H1 (cell line): ENCODE data around the gene NBEA. TPM values are rescaled to one million over a fixed set of nuclear protein-coding genes. Genes with fewer than 3 reads are reported as not detected.

Source experiments
- CTCF ChIA-PET: fragments of 300-600 bp; sonication (Branson Sonifier 250); formaldehyde crosslinking; loops from one replicate; lab custom pipeline; 2021; ENCODE audit not compliant: partially characterized antibody; lab: Charles Lee
- POLR2A ChIA-PET: fragments of 300-600 bp; sonication (Branson Sonifier 250); formaldehyde crosslinking; loops from one replicate; lab custom pipeline; 2021; ENCODE audit warnings: inconsistent platforms; ENCODE audit not compliant: partially characterized antibody; lab: Charles Lee
- DNase-seq, 2 experiments: peaks; one replicate each; pipeline versions ENCODE4 v3.0.0 to v3.0.0-alpha.2; 2010 to 2022; ENCODE audit warnings: low spot score in 2 of 2, low read depth in 1 of 2, mixed read lengths in 1 of 2
- FAIRE-seq: peaks from 2 replicates; lab custom pipeline; 2011; peaks lifted over from hg19 to GRCh38; lab: Jason Lieb, UNC
- H2AFZ ChIP-seq: 2 replicates; pipeline ENCODE4 v1.8.1; 2012; ENCODE audit warnings: low read length, inconsistent platforms
- H2AK5ac ChIP-seq: 2 replicates; pipeline ENCODE4 v1.6.1; 2013; ENCODE audit warnings: low read depth, low read length
- H2BK120ac ChIP-seq: replicated peaks from 2 replicates; pipeline ENCODE3; 2013; ENCODE audit warnings: low read depth, low read length, inconsistent platforms
- H2BK12ac ChIP-seq: 2 replicates; pipeline ENCODE4 v1.6.1; 2013; ENCODE audit warnings: low read depth, low read length
- H2BK15ac ChIP-seq: 2 replicates; pipeline ENCODE4 v1.6.1; 2013; ENCODE audit warnings: low read length
- H2BK20ac ChIP-seq: 2 replicates; pipeline ENCODE4 v1.6.1; 2013; ENCODE audit warnings: low read length
- H2BK5ac ChIP-seq: 2 replicates; pipeline ENCODE4 v1.6.1; 2013; ENCODE audit warnings: low read depth, low read length
- H3K14ac ChIP-seq: 2 replicates; pipeline ENCODE4 v1.6.1; 2013; ENCODE audit warnings: inconsistent platforms; ENCODE audit not compliant: insufficient read length
- H3K18ac ChIP-seq: 2 replicates; pipeline ENCODE4 v1.6.1; 2013; ENCODE audit warnings: low read length; ENCODE audit errors: extremely low read depth
- H3K23ac ChIP-seq: 2 replicates; pipeline ENCODE4 v1.6.1; 2013; ENCODE audit warnings: inconsistent platforms; ENCODE audit not compliant: insufficient read length
- H3K23me2 ChIP-seq: 2 replicates; pipeline ENCODE4 v1.6.1; 2013; ENCODE audit warnings: low read depth, low read length
- H3K27ac ChIP-seq: 2 replicates; pipeline ENCODE4 v1.6.1; 2011; ENCODE audit warnings: low read depth, low read length, inconsistent platforms
- H3K27me3 ChIP-seq, 4 experiments: replicated peaks in 1 of 4; 1 replicate in 1 of 4; 2 replicates in 3 of 4; pipeline versions ENCODE4 v1.6.1 to v1.8.1; 2011 to 2013; ENCODE audit warnings: low read length in 3 of 4, mild to moderate bottlenecking in 3 of 4, inconsistent platforms in 2 of 4, mixed read lengths in 2 of 4, moderate library complexity in 1 of 4; ENCODE audit not compliant: control insufficient read depth in 3 of 4, insufficient read depth in 3 of 4; ENCODE audit errors: extremely low read depth in 1 of 4
- H3K36me3 ChIP-seq, 4 experiments: 2 replicates each; pipeline versions ENCODE4 v1.6.1 to v1.8.1; 2011 to 2013; ENCODE audit warnings: mild to moderate bottlenecking in 4 of 4, low read length in 3 of 4, moderate library complexity in 2 of 4, control low read depth in 1 of 4, inconsistent platforms in 1 of 4; ENCODE audit not compliant: insufficient read depth in 4 of 4, control insufficient read depth in 2 of 4
- H3K4ac ChIP-seq: replicated peaks from 2 replicates; pipeline ENCODE3; 2013; ENCODE audit warnings: low read length, low read depth, mixed read lengths, inconsistent platforms; ENCODE audit not compliant: insufficient read length
- H3K4me1 ChIP-seq, 4 experiments: replicated peaks in 1 of 4; 1 replicate in 1 of 4; 2 replicates in 3 of 4; pipeline versions ENCODE4 v1.6.1 to v1.8.1; 2011 to 2013; ENCODE audit warnings: low read length in 3 of 4, inconsistent platforms in 2 of 4, mixed read lengths in 1 of 4; ENCODE audit not compliant: insufficient read depth in 4 of 4, control insufficient read depth in 3 of 4
- H3K4me2 ChIP-seq, 2 experiments: 2 replicates each; pipeline versions ENCODE4 v1.6.1 to v1.8.1; 2011 to 2013; ENCODE audit warnings: low read depth in 2 of 2, low read length in 2 of 2, control low read depth in 1 of 2, inconsistent platforms in 1 of 2, mild to moderate bottlenecking in 1 of 2; ENCODE audit not compliant: insufficient read depth in 1 of 2
- H3K4me3 ChIP-seq, 4 experiments: fragments of 200-600, 300-600 bp in 1 of 4; sonication (generic), shearing (Covaris generic), sonication (Bioruptor Twin) in 1 of 4; 2 replicates each; pipeline versions ENCODE4 v1.5.1 to v1.8.1; 2011 to 2016; ENCODE audit warnings: low read length in 4 of 4, low read depth in 3 of 4, control low read depth in 2 of 4, inconsistent platforms in 2 of 4, mild to moderate bottlenecking in 2 of 4, mixed read lengths in 1 of 4, moderate library complexity in 1 of 4; ENCODE audit not compliant: insufficient read depth in 2 of 4; ENCODE audit errors: extremely low read depth in 1 of 4
- H3K56ac ChIP-seq: replicated peaks from 2 replicates; pipeline ENCODE3; 2013; ENCODE audit warnings: low read depth, mild to moderate bottlenecking, mixed read lengths, low read length, inconsistent platforms; ENCODE audit not compliant: insufficient read length
- H3K79me1 ChIP-seq: 2 replicates; pipeline ENCODE4 v1.6.1; 2013; ENCODE audit warnings: low read depth, low read length, control low read depth
- H3K79me2 ChIP-seq, 2 experiments: 2 replicates each; pipeline versions ENCODE4 v1.6.1 to v1.8.1; 2012 to 2013; ENCODE audit warnings: low read length in 2 of 2, mild to moderate bottlenecking in 2 of 2, inconsistent platforms in 1 of 2; ENCODE audit not compliant: insufficient read depth in 2 of 2, control insufficient read depth in 1 of 2
- H3K9ac ChIP-seq, 4 experiments: replicated peaks in 1 of 4; 1 replicate in 1 of 4; 2 replicates in 3 of 4; pipeline versions ENCODE4 v1.6.1 to v1.8.1; 2011 to 2013; ENCODE audit warnings: low read depth in 3 of 4, low read length in 3 of 4, control low read depth in 2 of 4, mild to moderate bottlenecking in 2 of 4, moderate library complexity in 2 of 4, inconsistent platforms in 1 of 4; ENCODE audit errors: extremely low read depth in 1 of 4
- H3K9me3 ChIP-seq, 2 experiments: 2 replicates each; pipeline versions ENCODE4 v1.6.1 to v1.8.1; 2012 to 2013; ENCODE audit warnings: mild to moderate bottlenecking in 2 of 2, moderate library complexity in 2 of 2, control low read depth in 1 of 2, inconsistent platforms in 1 of 2, low read depth in 1 of 2, low read length in 1 of 2, mixed read lengths in 1 of 2; ENCODE audit not compliant: insufficient read depth in 2 of 2
- H4K20me1 ChIP-seq, 2 experiments: replicated peaks in 1 of 2; 2 replicates each; pipeline versions ENCODE3 to v1.8.1; 2011 to 2013; ENCODE audit warnings: inconsistent platforms in 2 of 2, low read length in 2 of 2, mild to moderate bottlenecking in 1 of 2; ENCODE audit not compliant: insufficient read depth in 2 of 2, control insufficient read depth in 1 of 2
- H4K5ac ChIP-seq: 2 replicates; pipeline ENCODE4 v1.6.1; 2013; ENCODE audit warnings: low read length, low read depth, mixed read lengths, inconsistent platforms; ENCODE audit not compliant: insufficient read length
- H4K8ac ChIP-seq: 2 replicates; pipeline ENCODE4 v1.8.0; 2013; ENCODE audit warnings: mild to moderate bottlenecking, moderate library complexity, low read length, inconsistent platforms; ENCODE audit not compliant: insufficient read depth; ENCODE audit errors: extremely low read depth
- H4K91ac ChIP-seq: replicated peaks from 2 replicates; pipeline ENCODE3; 2013; ENCODE audit warnings: low read length, mixed read lengths, inconsistent platforms; ENCODE audit not compliant: insufficient read length
- ASH2L ChIP-seq: fragments of 200-600, 300-600 bp; sonication (generic); IDR thresholded peaks from one replicate; pipeline ENCODE4 v1.7.1; 2017; ENCODE audit warnings: low read length
- BCL11A ChIP-seq, 2 experiments: IDR thresholded peaks; one replicate each; pipeline ENCODE4 v1.6.1; 2011; ENCODE audit warnings: low read depth in 2 of 2, low read length in 2 of 2, mild to moderate bottlenecking in 2 of 2
- BRCA1 ChIP-seq: IDR thresholded peaks from 2 replicates; pipeline ENCODE4 v1.6.1; 2012; ENCODE audit warnings: low read depth, low read length, improper control_type of control experiment
- CHD1 ChIP-seq: IDR thresholded peaks from 2 replicates; pipeline ENCODE4 v1.6.1; 2012; ENCODE audit warnings: low read depth, low read length, improper control_type of control experiment
- CREB1 ChIP-seq: IDR thresholded peaks from 2 replicates; pipeline ENCODE4 v1.6.1; 2012; ENCODE audit warnings: inconsistent platforms
- KDM1A ChIP-seq: fragments of 200-600, 300-600 bp; sonication (generic); IDR thresholded peaks from 2 replicates; pipeline ENCODE4 v1.7.1; 2016; ENCODE audit warnings: mild to moderate bottlenecking, low read length, borderline replicate concordance
- MAFK ChIP-seq: IDR thresholded peaks from 2 replicates; pipeline ENCODE4 v1.6.1; 2012; ENCODE audit warnings: low read depth, mild to moderate bottlenecking, improper control_type of control experiment, low read length
- POLR2A ChIP-seq, 2 experiments: IDR thresholded peaks; 1 replicate in 1 of 2; 2 replicates in 1 of 2; pipeline ENCODE4 v1.6.1; 2011; ENCODE audit warnings: low read depth in 2 of 2, low read length in 2 of 2, mild to moderate bottlenecking in 2 of 2; ENCODE audit errors: control extremely low read depth in 1 of 2
- POLR2AphosphoS5 ChIP-seq: IDR thresholded peaks from 2 replicates; pipeline ENCODE4 v1.6.1; 2011; ENCODE audit warnings: low read depth, low read length
- RBBP5 ChIP-seq: IDR thresholded peaks from 2 replicates; pipeline ENCODE4 v1.7.1; 2012; ENCODE audit warnings: low read depth, mild to moderate bottlenecking, inconsistent platforms, low read length, moderate library complexity, borderline replicate concordance
- SIX5 ChIP-seq: IDR thresholded peaks from 2 replicates; pipeline ENCODE4 v1.6.1; 2011; ENCODE audit warnings: mild to moderate bottlenecking, low read depth, low read length
- SP2 ChIP-seq: IDR thresholded peaks from 2 replicates; pipeline ENCODE4 v1.6.1; 2012; ENCODE audit warnings: mild to moderate bottlenecking, low read length, inconsistent platforms
- TAF1 ChIP-seq: IDR thresholded peaks from 2 replicates; pipeline ENCODE4 v1.6.1; 2011; ENCODE audit warnings: mild to moderate bottlenecking, low read depth, low read length
- TBP ChIP-seq: IDR thresholded peaks from 2 replicates; pipeline ENCODE4 v1.6.1; 2011; ENCODE audit warnings: low read depth, low read length, improper control_type of control experiment
- WGBS, 2 experiments: shearing (Covaris generic) in 1 of 2; methylation state at CpG; one replicate each; pipeline versions ENCODE4 v1.1.6 to v1.1.7; 2013 to 2015; ENCODE audit warnings: low lambda C conversion rate in 2 of 2, mixed read lengths in 2 of 2, inconsistent platforms in 1 of 2, low coverage in 1 of 2, missing lambda C conversion rate in 1 of 2; ENCODE audit not compliant: insufficient replicate concordance in 2 of 2, insufficient coverage in 1 of 2, insufficient read length in 1 of 2; ENCODE audit errors: extremely low coverage in 1 of 2, missing lambda C conversion rate in 1 of 2; 5-methylcytosine and 5-hydroxymethylcytosine counted together
- polyA plus RNA-seq, 7 experiments: library from polyadenylated mRNA; depleted of rRNA in 3 of 7; stranded (reverse) in 5 of 7; unstranded in 2 of 7; fragments of >200 nt in 5 of 7; fragments of 200-250 nt in 2 of 7; gene quantifications; 1 replicate in 5 of 7; 2 replicates in 1 of 7; 4 replicates in 1 of 7; pipeline versions ENCODE4 v1.2.1 to v1.2.3, GENCODE V29; 2011 to 2013; ENCODE audit warnings: missing spikeins in 2 of 7, mixed read lengths in 2 of 7
- total RNA-seq: library from RNA; stranded (reverse); fragmentation: NEBNext Ultra II Directional; extraction: Animal tissue kit (Norgen Biotek cat#: 25700); gene quantifications from 2 replicates; pipeline ENCODE4 v1.2.1, GENCODE V29; 2021
- TF ChIP-seq, protein P1 (sequence below): IDR thresholded peaks from 2 replicates; pipeline ENCODE4 v1.6.1; 2012; ENCODE audit warnings: inconsistent platforms
- TF ChIP-seq, protein P2 (sequence below): IDR thresholded peaks from 2 replicates; pipeline ENCODE4 v1.6.1; 2011; ENCODE audit warnings: low read depth, mild to moderate bottlenecking, low read length; ENCODE audit not compliant: insufficient read depth

Gene NBEA
- total and polyA plus RNA-seq, 2 of the 8 experiments (the other 6 are each of a cell fraction or from before 2014, with no cell fraction given) = 14.2 to 21.5 TPM

DNA sequence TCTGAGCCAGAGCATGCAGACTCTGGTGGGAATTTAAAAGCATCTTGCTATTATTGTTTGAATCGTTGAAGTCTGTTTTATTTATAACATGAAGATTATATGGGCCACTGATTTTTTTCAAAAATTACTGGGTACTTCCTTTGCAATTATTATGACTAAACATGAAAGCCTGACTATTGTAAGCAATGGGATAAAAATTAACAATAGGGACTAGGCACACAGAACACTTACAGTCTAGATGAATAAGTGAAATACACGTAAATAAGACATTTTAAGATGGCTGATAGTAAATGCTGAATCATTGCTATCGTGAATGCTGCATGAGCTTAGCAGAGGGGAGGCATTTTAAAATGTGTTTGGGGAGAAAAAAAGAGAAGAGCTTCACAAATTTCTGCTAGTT, 615.4 kb downstream of the NBEA start:
- Histone ChIP-seq H3K56ac (no peak overlapping the region), H3K9ac (no peak overlapping the region), H2BK5ac (no peak overlapping the region), H3K23ac (no peak overlapping the region), H2AK5ac (no peak overlapping the region), H3K9me3 (no peaks in the 10 kb centered on the region), H4K20me1 (no peaks in the 10 kb centered on the region), H3K4me1 (no peaks in the 10 kb centered on the region), H3K4me3 (no peak overlapping the region), H3K79me2 (no peaks in the 10 kb centered on the region), H3K27me3 (no peaks in the 10 kb centered on the region), H3K14ac (no peak overlapping the region), H4K91ac (no peak overlapping the region), H2AFZ (no peak overlapping the region), H2BK15ac (no peak overlapping the region), H3K27ac (no peak overlapping the region), H3K18ac (no peak overlapping the region), H4K8ac (no peak overlapping the region), H3K23me2 (no peaks in the 10 kb centered on the region), H3K4ac (no peak overlapping the region), H3K4me2 (no peak overlapping the region), H2BK12ac (no peak overlapping the region), H4K5ac (no peak overlapping the region), H3K79me1 (no peaks in the 10 kb centered on the region), H2BK120ac (no peak overlapping the region), H3K36me3 (no peaks in the 10 kb centered on the region), H2BK20ac (no peak overlapping the region)
- WGBS, 2 experiments = 79% methylated on average over 3 of the region's 3 CpGs; no CpG with 5 or more reads in 1 of the 2 experiments
- FAIRE-seq (no peak), DNase-seq (no peak)
- POLR2A ChIA-PET = no interaction called here
- CTCF ChIA-PET = no interaction called here
- TF ChIP-seq POLR2AphosphoS5 = no peak
- no peak for TF ChIP-seq MAFK
- TF ChIP-seq KDM1A = no peak
- TF ChIP-seq SP2 = no peak
- TF ChIP-seq, protein P1, sequence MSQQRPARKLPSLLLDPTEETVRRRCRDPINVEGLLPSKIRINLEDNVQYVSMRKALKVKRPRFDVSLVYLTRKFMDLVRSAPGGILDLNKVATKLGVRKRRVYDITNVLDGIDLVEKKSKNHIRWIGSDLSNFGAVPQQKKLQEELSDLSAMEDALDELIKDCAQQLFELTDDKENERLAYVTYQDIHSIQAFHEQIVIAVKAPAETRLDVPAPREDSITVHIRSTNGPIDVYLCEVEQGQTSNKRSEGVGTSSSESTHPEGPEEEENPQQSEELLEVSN = no peak
- no peak for TF ChIP-seq BRCA1
- TF ChIP-seq BCL11A (IDR thresholded peaks at IDR 0.05; ENCODE audit: low read depth in 2 of 2, low read length in 2 of 2) = no peak
- TF ChIP-seq, protein P2, sequence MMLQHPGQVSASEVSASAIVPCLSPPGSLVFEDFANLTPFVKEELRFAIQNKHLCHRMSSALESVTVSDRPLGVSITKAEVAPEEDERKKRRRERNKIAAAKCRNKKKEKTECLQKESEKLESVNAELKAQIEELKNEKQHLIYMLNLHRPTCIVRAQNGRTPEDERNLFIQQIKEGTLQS = no peak
- no peak for TF ChIP-seq TBP
- no peak for TF ChIP-seq ASH2L
- no peak for TF ChIP-seq TAF1
- TF ChIP-seq SIX5 = no peak
- TF ChIP-seq CREB1 = no peak
- TF ChIP-seq POLR2A (IDR thresholded peaks at IDR 0.05; ENCODE audit: control extremely low read depth in 1 of 2, low read depth in 2 of 2, low read length in 2 of 2) = no peak
- no peak for TF ChIP-seq RBBP5
- TF ChIP-seq CHD1 = no peak
